ENCODE data around the gene ZNF664. TPM values are rescaled to one million over a fixed set of nuclear protein-coding genes. Genes with fewer than 3 reads are reported as not detected.

ZNF664 gene
- total and polyA plus RNA-seq, 2 of the 13 experiments (the other 11 are each of a cell fraction or from before 2014, with no cell fraction given): 43.9 to 56.5 TPM

DNA sequence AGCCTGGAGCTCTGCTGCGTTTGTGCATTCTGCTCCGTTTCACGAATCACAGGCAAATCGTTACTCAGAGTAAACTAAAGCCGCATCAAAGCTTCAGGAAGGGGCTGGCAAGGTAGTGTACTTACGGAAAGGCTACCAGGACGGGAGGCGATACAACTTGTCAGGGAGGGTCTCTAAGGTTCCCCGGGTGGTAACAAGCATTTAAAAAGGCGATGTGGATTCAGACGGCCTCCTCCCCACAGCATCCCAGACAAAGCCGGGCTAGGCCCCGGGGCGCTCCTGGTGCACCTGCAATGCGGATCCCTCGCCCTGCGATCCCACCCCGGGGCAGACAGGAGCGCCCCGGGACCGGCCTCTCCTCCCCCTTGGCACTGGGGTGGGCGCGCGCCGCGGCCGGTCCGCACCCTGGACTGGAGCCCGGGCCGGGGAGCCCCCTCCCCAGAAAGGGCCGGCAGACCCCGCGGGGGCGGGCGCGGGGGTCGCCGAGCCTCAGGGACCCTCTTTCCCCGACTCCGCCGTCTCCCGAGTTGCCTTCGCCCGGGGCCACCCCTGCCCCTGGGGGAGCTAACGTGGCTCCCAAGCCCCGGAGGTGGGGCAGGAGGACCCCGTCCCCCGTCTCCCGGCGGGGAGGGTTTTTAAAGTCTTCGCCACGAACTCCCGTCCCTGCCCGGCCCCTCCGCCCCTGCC is 1.1 kb upstream of the ZNF664 start (continued):
- TF ChIP-seq POLR2A (IDR thresholded peaks at IDR 0.05; ENCODE audit: insufficient read depth in 1 of 2, low read depth in 2 of 2, low read length in 2 of 2) (peak in 1 of 2 experiments; percentile 38; a peak in 2 of 4 replicates), SOX13 (IDR thresholded peaks at IDR 0.05) (no peak), SOX13 (CRISPR knock-in tag; conservative IDR thresholded peaks at IDR 0.05 in 1 of 2, IDR thresholded peaks at IDR 0.05 in 1 of 2) (peak in 1 of 2 experiments; percentile 17; a peak in 1 of 4 replicates), ZFY (CRISPR knock-in tag; IDR thresholded peaks at IDR 0.05) (peak; percentile 57), ZNF850 (CRISPR knock-in tag; conservative IDR thresholded peaks at IDR 0.05) (no peak), ARHGAP35 (CRISPR knock-in tag; IDR thresholded peaks at IDR 0.05; ENCODE audit: borderline replicate concordance) (0 out of 2 replicates have a peak, but pooled peaks have one; percentile 16), ZNF292 (CRISPR knock-in tag; IDR thresholded peaks at IDR 0.05; ENCODE audit: borderline replicate concordance, low read depth) (peak; percentile 73; the same call in 1 of the 2 replicates), HDAC2 (CRISPR knock-in tag; IDR thresholded peaks at IDR 0.05) (0 out of 2 replicates have a peak, but pooled peaks have one; percentile 33), STAG1 (CRISPR knock-in tag; IDR thresholded peaks at IDR 0.05) (peak; percentile 12; the same call in 1 of the 2 replicates), SP4 (CRISPR knock-in tag; IDR thresholded peaks at IDR 0.05) (0 out of 2 replicates have a peak, but pooled peaks have one; percentile 3), MLLT10 (CRISPR knock-in tag; IDR thresholded peaks at IDR 0.05) (no peak), NR2C2 (CRISPR knock-in tag; IDR thresholded peaks at IDR 0.05; ENCODE audit: borderline replicate concordance) (no peak), TEAD3 (CRISPR knock-in tag; optimal IDR thresholded peaks at IDR 0.05; ENCODE audit: borderline replicate concordance) (no peak), MED13 (CRISPR knock-in tag; IDR thresholded peaks at IDR 0.05) (no peak), KDM2A (CRISPR knock-in tag; IDR thresholded peaks at IDR 0.05; ENCODE audit: borderline replicate concordance, low read depth) (peak; percentile 52; the same call in 1 of the 2 replicates), ZNF598 (CRISPR knock-in tag; IDR thresholded peaks at IDR 0.05; ENCODE audit: borderline replicate concordance) (0 out of 2 replicates have a peak, but pooled peaks have one; percentile 41), ZNF839 (CRISPR knock-in tag; IDR thresholded peaks at IDR 0.05; ENCODE audit: borderline replicate concordance) (no peak)
- TF ChIP-seq, protein P1, sequence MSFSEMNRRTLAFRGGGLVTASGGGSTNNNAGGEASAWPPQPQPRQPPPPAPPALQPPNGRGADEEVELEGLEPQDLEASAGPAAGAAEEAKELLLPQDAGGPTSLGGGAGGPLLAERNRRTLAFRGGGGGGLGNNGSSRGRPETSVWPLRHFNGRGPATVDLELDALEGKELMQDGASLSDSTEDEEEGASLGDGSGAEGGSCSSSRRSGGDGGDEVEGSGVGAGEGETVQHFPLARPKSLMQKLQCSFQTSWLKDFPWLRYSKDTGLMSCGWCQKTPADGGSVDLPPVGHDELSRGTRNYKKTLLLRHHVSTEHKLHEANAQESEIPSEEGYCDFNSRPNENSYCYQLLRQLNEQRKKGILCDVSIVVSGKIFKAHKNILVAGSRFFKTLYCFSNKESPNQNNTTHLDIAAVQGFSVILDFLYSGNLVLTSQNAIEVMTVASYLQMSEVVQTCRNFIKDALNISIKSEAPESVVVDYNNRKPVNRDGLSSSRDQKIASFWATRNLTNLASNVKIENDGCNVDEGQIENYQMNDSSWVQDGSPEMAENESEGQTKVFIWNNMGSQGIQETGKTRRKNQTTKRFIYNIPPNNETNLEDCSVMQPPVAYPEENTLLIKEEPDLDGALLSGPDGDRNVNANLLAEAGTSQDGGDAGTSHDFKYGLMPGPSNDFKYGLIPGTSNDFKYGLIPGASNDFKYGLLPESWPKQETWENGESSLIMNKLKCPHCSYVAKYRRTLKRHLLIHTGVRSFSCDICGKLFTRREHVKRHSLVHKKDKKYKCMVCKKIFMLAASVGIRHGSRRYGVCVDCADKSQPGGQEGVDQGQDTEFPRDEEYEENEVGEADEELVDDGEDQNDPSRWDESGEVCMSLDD (CRISPR knock-in tag; IDR thresholded peaks at IDR 0.05; ENCODE audit: borderline replicate concordance): 0 out of 2 replicates have a peak, but pooled peaks have one; percentile 31
- TF ChIP-seq, protein P2, sequence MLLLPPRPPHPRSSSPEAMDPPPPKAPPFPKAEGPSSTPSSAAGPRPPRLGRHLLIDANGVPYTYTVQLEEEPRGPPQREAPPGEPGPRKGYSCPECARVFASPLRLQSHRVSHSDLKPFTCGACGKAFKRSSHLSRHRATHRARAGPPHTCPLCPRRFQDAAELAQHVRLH (CRISPR knock-in tag; IDR thresholded peaks at IDR 0.05; ENCODE audit: borderline replicate concordance, low read depth): no peak
- TF ChIP-seq, protein P3, sequence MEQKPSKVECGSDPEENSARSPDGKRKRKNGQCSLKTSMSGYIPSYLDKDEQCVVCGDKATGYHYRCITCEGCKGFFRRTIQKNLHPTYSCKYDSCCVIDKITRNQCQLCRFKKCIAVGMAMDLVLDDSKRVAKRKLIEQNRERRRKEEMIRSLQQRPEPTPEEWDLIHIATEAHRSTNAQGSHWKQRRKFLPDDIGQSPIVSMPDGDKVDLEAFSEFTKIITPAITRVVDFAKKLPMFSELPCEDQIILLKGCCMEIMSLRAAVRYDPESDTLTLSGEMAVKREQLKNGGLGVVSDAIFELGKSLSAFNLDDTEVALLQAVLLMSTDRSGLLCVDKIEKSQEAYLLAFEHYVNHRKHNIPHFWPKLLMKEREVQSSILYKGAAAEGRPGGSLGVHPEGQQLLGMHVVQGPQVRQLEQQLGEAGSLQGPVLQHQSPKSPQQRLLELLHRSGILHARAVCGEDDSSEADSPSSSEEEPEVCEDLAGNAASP (CRISPR knock-in tag; IDR thresholded peaks at IDR 0.05; ENCODE audit: borderline replicate concordance): no peak
- TF ChIP-seq, protein P4, sequence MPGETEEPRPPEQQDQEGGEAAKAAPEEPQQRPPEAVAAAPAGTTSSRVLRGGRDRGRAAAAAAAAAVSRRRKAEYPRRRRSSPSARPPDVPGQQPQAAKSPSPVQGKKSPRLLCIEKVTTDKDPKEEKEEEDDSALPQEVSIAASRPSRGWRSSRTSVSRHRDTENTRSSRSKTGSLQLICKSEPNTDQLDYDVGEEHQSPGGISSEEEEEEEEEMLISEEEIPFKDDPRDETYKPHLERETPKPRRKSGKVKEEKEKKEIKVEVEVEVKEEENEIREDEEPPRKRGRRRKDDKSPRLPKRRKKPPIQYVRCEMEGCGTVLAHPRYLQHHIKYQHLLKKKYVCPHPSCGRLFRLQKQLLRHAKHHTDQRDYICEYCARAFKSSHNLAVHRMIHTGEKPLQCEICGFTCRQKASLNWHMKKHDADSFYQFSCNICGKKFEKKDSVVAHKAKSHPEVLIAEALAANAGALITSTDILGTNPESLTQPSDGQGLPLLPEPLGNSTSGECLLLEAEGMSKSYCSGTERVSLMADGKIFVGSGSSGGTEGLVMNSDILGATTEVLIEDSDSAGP (CRISPR knock-in tag; IDR thresholded peaks at IDR 0.05; ENCODE audit: borderline replicate concordance): no peak; the same call in 1 of the 2 replicates
